ENCODE measurements around the gene RHOBTB3.

DNA sequence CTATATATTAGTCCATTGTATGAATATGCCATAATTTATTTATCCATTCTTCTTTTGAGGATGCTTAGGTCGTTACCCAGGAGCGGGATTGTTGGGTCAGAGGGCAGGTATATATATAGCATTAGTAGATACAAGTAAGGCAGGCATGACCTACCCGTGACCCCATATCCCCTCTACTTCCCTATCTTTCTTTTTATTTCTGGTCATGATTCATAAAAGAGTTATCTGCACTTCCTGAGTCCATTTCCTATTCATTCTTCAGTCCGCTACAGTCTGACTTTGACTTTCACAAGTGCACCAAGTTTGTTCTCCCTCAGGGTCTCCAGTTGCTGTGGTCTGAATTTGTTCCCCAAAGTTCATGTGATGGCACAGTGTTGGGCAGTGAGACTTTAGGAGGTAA is 6.9 kb downstream of the RHOBTB3 start:
- TF ChIP-seq POLR2A (IDR thresholded peaks at IDR 0.05): no peak
- TF ChIP-seq, protein P1, sequence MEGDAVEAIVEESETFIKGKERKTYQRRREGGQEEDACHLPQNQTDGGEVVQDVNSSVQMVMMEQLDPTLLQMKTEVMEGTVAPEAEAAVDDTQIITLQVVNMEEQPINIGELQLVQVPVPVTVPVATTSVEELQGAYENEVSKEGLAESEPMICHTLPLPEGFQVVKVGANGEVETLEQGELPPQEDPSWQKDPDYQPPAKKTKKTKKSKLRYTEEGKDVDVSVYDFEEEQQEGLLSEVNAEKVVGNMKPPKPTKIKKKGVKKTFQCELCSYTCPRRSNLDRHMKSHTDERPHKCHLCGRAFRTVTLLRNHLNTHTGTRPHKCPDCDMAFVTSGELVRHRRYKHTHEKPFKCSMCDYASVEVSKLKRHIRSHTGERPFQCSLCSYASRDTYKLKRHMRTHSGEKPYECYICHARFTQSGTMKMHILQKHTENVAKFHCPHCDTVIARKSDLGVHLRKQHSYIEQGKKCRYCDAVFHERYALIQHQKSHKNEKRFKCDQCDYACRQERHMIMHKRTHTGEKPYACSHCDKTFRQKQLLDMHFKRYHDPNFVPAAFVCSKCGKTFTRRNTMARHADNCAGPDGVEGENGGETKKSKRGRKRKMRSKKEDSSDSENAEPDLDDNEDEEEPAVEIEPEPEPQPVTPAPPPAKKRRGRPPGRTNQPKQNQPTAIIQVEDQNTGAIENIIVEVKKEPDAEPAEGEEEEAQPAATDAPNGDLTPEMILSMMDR (IDR thresholded peaks at IDR 0.05): no peak

Data from thyroid gland (tissue), 4 donors.